ENCODE data around the gene DPYSL3.

DPYSL3 gene

GRCh38 chr5:147415651-147416050 is 94.2 kb downstream of the DPYSL3 start:
- Histone ChIP-seq H3K27me3 (ENCODE audit: insufficient read depth, poor library complexity, severe bottlenecking) (no peaks in the 10 kb centered on the region), H3K27ac (replicated peaks) (no peak overlapping the region), H3K4me3 (replicated peaks; ENCODE audit: insufficient read depth, low read length) (no peak overlapping the region)
- TF ChIP-seq CTCF (IDR thresholded peaks at IDR 0.05; ENCODE audit: insufficient read depth, low read length) = no peak
- TF ChIP-seq POLR2AphosphoS5 (IDR thresholded peaks at IDR 0.05; ENCODE audit: low read depth) = no peak
- no peak for TF ChIP-seq REST (IDR thresholded peaks at IDR 0.05; ENCODE audit: insufficient replicate concordance, low read depth)
- no peak for TF ChIP-seq GABPA (IDR thresholded peaks at IDR 0.05; ENCODE audit: low read depth)
- no peak for TF ChIP-seq SPI1 (IDR thresholded peaks at IDR 0.05; ENCODE audit: borderline replicate concordance, low read depth)
- no peak for DNase-seq (ENCODE audit: low read depth in 1 of 2, low spot score in 1 of 2)

GRCh38 chr5:147413266-147413665 is 96.6 kb downstream of the DPYSL3 start:
- no peak for DNase-seq (ENCODE audit: low read depth in 1 of 2, low spot score in 1 of 2)
- no peaks in the 10 kb centered on the region for H3K27me3 ChIP-seq (ENCODE audit: insufficient read depth, poor library complexity, severe bottlenecking)
- no peak for TF ChIP-seq SPI1 (IDR thresholded peaks at IDR 0.05; ENCODE audit: borderline replicate concordance, low read depth)
- no peak for TF ChIP-seq POLR2AphosphoS5 (IDR thresholded peaks at IDR 0.05; ENCODE audit: low read depth)
- no peak for TF ChIP-seq REST (IDR thresholded peaks at IDR 0.05; ENCODE audit: insufficient replicate concordance, low read depth)
- no peak for TF ChIP-seq CTCF (IDR thresholded peaks at IDR 0.05; ENCODE audit: insufficient read depth, low read length)
- TF ChIP-seq GABPA (IDR thresholded peaks at IDR 0.05; ENCODE audit: low read depth) = no peak

GRCh38 chr5:147412561-147412960 is 97.3 kb downstream of the DPYSL3 start:
- Histone ChIP-seq H3K27ac (replicated peaks) (no peak overlapping the region), H3K27me3 (ENCODE audit: insufficient read depth, poor library complexity, severe bottlenecking) (no peaks in the 10 kb centered on the region), H3K4me3 (replicated peaks; ENCODE audit: insufficient read depth, low read length) (no peak overlapping the region)
- TF ChIP-seq SPI1 (IDR thresholded peaks at IDR 0.05; ENCODE audit: borderline replicate concordance, low read depth) (no peak), CTCF (IDR thresholded peaks at IDR 0.05; ENCODE audit: insufficient read depth, low read length) (no peak), POLR2AphosphoS5 (IDR thresholded peaks at IDR 0.05; ENCODE audit: low read depth) (no peak), REST (IDR thresholded peaks at IDR 0.05; ENCODE audit: insufficient replicate concordance, low read depth) (no peak), GABPA (IDR thresholded peaks at IDR 0.05; ENCODE audit: low read depth) (no peak)
- no peak for DNase-seq (ENCODE audit: low read depth in 1 of 2, low spot score in 1 of 2)

More at GRCh38 chr5:147413266-147413665, 96.6 kb downstream of the DPYSL3 start:
- Histone ChIP-seq H3K27ac (replicated peaks) (no peak overlapping the region), H3K4me3 (replicated peaks; ENCODE audit: insufficient read depth, low read length) (no peak overlapping the region)
